IMR-90 (cell line): Measurements from ENCODE around the gene MACC1. TPM values are rescaled to one million over a fixed set of nuclear protein-coding genes. Genes with fewer than 3 reads are reported as not detected.

Source experiments
- ATAC-seq: fragments of 200-7000 bp; cut with Tn5 transposase; 2 replicates; pipeline ENCODE4 v1.9.1; 2020; ENCODE audit warnings: low read depth, mild to moderate bottlenecking, moderate library complexity
- BruUV-seq: library from RNA; stranded (reverse); fragments of 400-500 nt; replicated peaks from 2 replicates; lab custom pipeline; 2021; lab: Mats Ljungman, UMichigan
- CTCF ChIA-PET: fragments of 300-600 bp; formaldehyde crosslinking; extraction: SDS; loops from one replicate; lab custom pipeline; 2021; ENCODE audit warnings: antibody characterized with exemption; lab: Yijun Ruan, JAX
- POLR2A ChIA-PET: fragments of 300-600 bp; sonication (Branson Sonifier 250); formaldehyde crosslinking; loops from one replicate; lab custom pipeline; 2022; ENCODE audit warnings: antibody characterized with exemption; ENCODE audit not compliant: unreplicated experiment; lab: Charles Lee
- DNase-seq: peaks from one replicate; pipeline ENCODE4 v3.0.0; 2013
- H2AFZ ChIP-seq: replicated peaks from 2 replicates; pipeline ENCODE3; 2013; ENCODE audit warnings: low read length, mild to moderate bottlenecking; ENCODE audit not compliant: poor library complexity
- H2AK5ac ChIP-seq: 2 replicates; pipeline ENCODE4 v1.6.1; 2013; ENCODE audit warnings: low read depth, low read length, inconsistent platforms
- H2AK9ac ChIP-seq: replicated peaks from 2 replicates; pipeline ENCODE3; 2013; ENCODE audit warnings: mild to moderate bottlenecking, low read depth, low read length, moderate library complexity; ENCODE audit not compliant: poor library complexity
- H2BK120ac ChIP-seq: 2 replicates; pipeline ENCODE4 v1.6.1; 2013; ENCODE audit warnings: low read depth, low read length, inconsistent platforms
- H2BK15ac ChIP-seq: 3 replicates; pipeline ENCODE4 v1.6.1; 2013; ENCODE audit warnings: low read depth, low read length, inconsistent platforms
- H2BK20ac ChIP-seq: 2 replicates; pipeline ENCODE4 v1.6.1; 2013; ENCODE audit warnings: low read depth, mild to moderate bottlenecking, inconsistent platforms, low read length, moderate library complexity
- H2BK5ac ChIP-seq: 2 replicates; pipeline ENCODE4 v1.6.1; 2013; ENCODE audit warnings: mild to moderate bottlenecking, low read depth, low read length, inconsistent platforms; ENCODE audit not compliant: poor library complexity, severe bottlenecking
- H3K14ac ChIP-seq: replicated peaks from 2 replicates; pipeline ENCODE4 v1.6.1; 2013; ENCODE audit warnings: low read depth, low read length, inconsistent platforms
- H3K18ac ChIP-seq: 2 replicates; pipeline ENCODE4 v1.6.1; 2013; ENCODE audit warnings: low read depth, low read length, control low read depth
- H3K23ac ChIP-seq: 2 replicates; pipeline ENCODE4 v1.6.1; 2013; ENCODE audit warnings: low read depth, low read length, inconsistent platforms
- H3K27ac ChIP-seq: 2 replicates; pipeline ENCODE4 v1.5.1; 2013; ENCODE audit warnings: mild to moderate bottlenecking, control low read depth, low read length; ENCODE audit not compliant: insufficient read depth
- H3K27me3 ChIP-seq: 2 replicates; pipeline ENCODE4 v1.6.1; 2013; ENCODE audit warnings: low read length; ENCODE audit not compliant: control insufficient read depth, insufficient read depth
- H3K36me3 ChIP-seq: 2 replicates; pipeline ENCODE4 v1.6.1; 2013; ENCODE audit warnings: low read length, mixed read lengths; ENCODE audit not compliant: control insufficient read depth, insufficient read depth
- H3K4ac ChIP-seq: 2 replicates; pipeline ENCODE4 v1.6.1; 2013; ENCODE audit warnings: low read depth, low read length, inconsistent platforms
- H3K4me1 ChIP-seq: 2 replicates; pipeline ENCODE4 v1.6.1; 2013; ENCODE audit warnings: low read length, mixed read lengths; ENCODE audit not compliant: control insufficient read depth, insufficient read depth
- H3K4me2 ChIP-seq: 2 replicates; pipeline ENCODE4 v1.6.1; 2013; ENCODE audit warnings: low read depth, mild to moderate bottlenecking, control low read depth, low read length, moderate library complexity
- H3K4me3 ChIP-seq: 2 replicates; pipeline ENCODE4 v1.5.1; 2013; ENCODE audit warnings: low read depth, mild to moderate bottlenecking, control low read depth, low read length, moderate library complexity; ENCODE audit not compliant: insufficient read depth
- H3K56ac ChIP-seq: 2 replicates; pipeline ENCODE4 v1.6.1; 2013; ENCODE audit warnings: low read length, inconsistent platforms; ENCODE audit not compliant: insufficient read depth; ENCODE audit errors: extremely low read depth
- H3K79me1 ChIP-seq, 2 experiments: 2 replicates each; pipeline ENCODE4 v1.6.1; 2013; ENCODE audit warnings: low read length in 2 of 2, inconsistent platforms in 1 of 2, low read depth in 1 of 2
- H3K9ac ChIP-seq: 2 replicates; pipeline ENCODE4 v1.6.1; 2013; ENCODE audit warnings: low read depth, low read length, control low read depth
- H3K9me1 ChIP-seq: 2 replicates; pipeline ENCODE4 v1.6.1; 2013; ENCODE audit warnings: low read length, inconsistent platforms; ENCODE audit not compliant: insufficient read depth
- H3K9me3 ChIP-seq: 2 replicates; pipeline ENCODE4 v1.6.1; 2013; ENCODE audit warnings: low read length; ENCODE audit not compliant: control insufficient read depth, insufficient read depth
- H4K20me1 ChIP-seq: 2 replicates; pipeline ENCODE4 v1.6.1; 2013; ENCODE audit warnings: low read length, inconsistent platforms; ENCODE audit not compliant: insufficient read depth
- H4K5ac ChIP-seq: 2 replicates; pipeline ENCODE4 v1.6.1; 2013; ENCODE audit warnings: mild to moderate bottlenecking, low read depth, low read length, control low read depth
- H4K8ac ChIP-seq, 2 experiments: 2 replicates each; pipeline ENCODE4 v1.6.1; 2013; ENCODE audit warnings: low read depth in 2 of 2, low read length in 2 of 2, control low read depth in 1 of 2, inconsistent platforms in 1 of 2
- H4K91ac ChIP-seq: 2 replicates; pipeline ENCODE4 v1.6.1; 2013; ENCODE audit warnings: low read depth, low read length, inconsistent platforms; ENCODE audit not compliant: insufficient read depth
- BHLHE40 ChIP-seq: fragments of 150-350 bp; IDR thresholded peaks from 2 replicates; pipeline ENCODE4 v1.6.1; 2016; ENCODE audit warnings: mild to moderate bottlenecking, low read depth, low read length
- CEBPB ChIP-seq: IDR thresholded peaks from 2 replicates; pipeline ENCODE4 v1.6.1; 2012; ENCODE audit warnings: low read depth, low read length, improper control_type of control experiment
- CHD1 ChIP-seq: IDR thresholded peaks from 2 replicates; pipeline ENCODE4 v1.6.1; 2012; ENCODE audit warnings: low read depth, low read length, improper control_type of control experiment
- CTCF ChIP-seq: conservative IDR thresholded peaks from 2 replicates; pipeline ENCODE4 v1.5.1; 2012; ENCODE audit warnings: mild to moderate bottlenecking, low read depth, low read length, improper control_type of control experiment
- ELK1 ChIP-seq: fragments of 150-350 bp; IDR thresholded peaks from 2 replicates; pipeline ENCODE4 v1.6.1; 2016; ENCODE audit warnings: low read depth, mild to moderate bottlenecking, low read length, moderate library complexity, borderline replicate concordance
- FOS ChIP-seq: fragments of 150-350 bp; IDR thresholded peaks from 2 replicates; pipeline ENCODE4 v1.6.1; 2016; ENCODE audit warnings: low read depth, low read length
- MAFK ChIP-seq: IDR thresholded peaks from 2 replicates; pipeline ENCODE4 v1.6.1; 2012; ENCODE audit warnings: low read depth, low read length, improper control_type of control experiment
- MAZ ChIP-seq: IDR thresholded peaks from 2 replicates; pipeline ENCODE4 v1.6.1; 2012; ENCODE audit warnings: low read depth, mild to moderate bottlenecking, low read length, improper control_type of control experiment, moderate library complexity, borderline replicate concordance
- MXI1 ChIP-seq: IDR thresholded peaks from 2 replicates; pipeline ENCODE4 v1.6.1; 2012; ENCODE audit warnings: low read depth, mild to moderate bottlenecking, low read length, moderate library complexity, borderline replicate concordance
- NFE2L2 ChIP-seq: fragments of 150-350 bp; IDR thresholded peaks from 2 replicates; pipeline ENCODE4 v1.6.1; 2016; ENCODE audit warnings: low read depth, mild to moderate bottlenecking, low read length
- POLR2A ChIP-seq: IDR thresholded peaks from 2 replicates; pipeline ENCODE4 v1.6.1; 2012; ENCODE audit warnings: mild to moderate bottlenecking, low read depth, low read length
- RAD21 ChIP-seq: IDR thresholded peaks from 2 replicates; pipeline ENCODE4 v1.6.1; 2012; ENCODE audit warnings: low read length, improper control_type of control experiment
- RCOR1 ChIP-seq: IDR thresholded peaks from 2 replicates; pipeline ENCODE4 v1.6.1; 2012; ENCODE audit warnings: mild to moderate bottlenecking, low read length, improper control_type of control experiment; ENCODE audit not compliant: insufficient replicate concordance
- SMC3 ChIP-seq: fragments of 150-350 bp; IDR thresholded peaks from 2 replicates; pipeline ENCODE4 v1.6.1; 2016; ENCODE audit warnings: low read depth, mild to moderate bottlenecking, antibody characterized with exemption, low read length, moderate library complexity
- USF2 ChIP-seq: fragments of 150-350 bp; IDR thresholded peaks from 2 replicates; pipeline ENCODE4 v1.6.1; 2017; ENCODE audit warnings: mild to moderate bottlenecking, antibody characterized with exemption, low read length, low read depth
- WGBS, 2 experiments: methylation state at CpG; one replicate each; pipeline versions ENCODE4 v1.1.5 to v1.1.7; 2013; ENCODE audit warnings: missing lambda C conversion rate in 2 of 2; ENCODE audit not compliant: insufficient read length in 1 of 2; ENCODE audit errors: extremely low coverage in 2 of 2; 5-methylcytosine and 5-hydroxymethylcytosine counted together
- dilution Hi-C: fragments of 300-500 bp; cut with HindIII; formaldehyde crosslinking; loops from one replicate; pipeline ENCODE4 v1.14.3; 2018; ENCODE audit warnings: low sequenced_read_pairs; ENCODE audit not compliant: unreplicated experiment
- in situ Hi-C: fragments of 300-500 bp; cut with MboI; formaldehyde crosslinking; loops from 3 replicates; pipeline ENCODE4 v1.14.3; 2019; ENCODE audit warnings: low sequenced_read_pairs, inconsistent platforms, mixed read lengths
- intact Hi-C: fragments of 100-400 bp; cut with micrococcal nuclease; formaldehyde crosslinking; loops from 2 replicates; pipeline ENCODE4 v1.10.0; 2022
- polyA plus RNA-seq, 3 experiments: library from polyadenylated mRNA; depleted of rRNA; stranded (reverse); fragments of >200 nt; gene quantifications; 2 replicates each; pipeline ENCODE4 v1.2.3, GENCODE V29; 2012; ENCODE audit warnings: low replicate concordance in 1 of 3
- total RNA-seq: library from RNA; depleted of rRNA; stranded (reverse); fragments of >200 nt; gene quantifications from 2 replicates; pipeline ENCODE4 v1.2.3, GENCODE V29; 2012

Gene MACC1
- total and polyA plus RNA-seq, 2 of the 4 experiments (the other 2 are of a cell fraction), result under 0.01 TPM; not detected in 1

- no peak overlapping the region for H2AFZ ChIP-seq
- H4K8ac ChIP-seq, result no peak overlapping the region
- DNase-seq, result no peak
- no peak overlapping the region for H3K9ac ChIP-seq
- H3K4me2 ChIP-seq, result no peak overlapping the region
- no peak overlapping the region; the same call in 1 of the 2 replicates for H2BK20ac ChIP-seq
- H4K91ac ChIP-seq, result no peak overlapping the region
- peaks cover 12% of the 10 kb centered on the region for H3K4me1 ChIP-seq
- CTCF ChIA-PET, result interaction anchor here (1.0 kb wide), 1 partner anchor 11 kb away, joined by 3 read pairs; no protein-coding TSS in a partner anchor
- WGBS, 2 experiments, result no CpG with 5 or more reads among the region's 3 CpGs
- H2AK9ac ChIP-seq, result no peak overlapping the region
- in situ Hi-C loops, result no loop called here
- H3K14ac ChIP-seq, result no peak overlapping the region
- no peak overlapping the region for H3K23ac ChIP-seq
- no peak overlapping the region for H2BK120ac ChIP-seq
- no peak overlapping the region for H2BK5ac ChIP-seq
- intact Hi-C loops, result no loop called here
- BruUV-seq, result no TSS peak
- no peak overlapping the region for H3K18ac ChIP-seq
- H3K4me3 ChIP-seq, result no peak overlapping the region
- no peak overlapping the region for H3K4ac ChIP-seq
- no peak overlapping the region for H2BK15ac ChIP-seq
- no peak overlapping the region for H3K56ac ChIP-seq
- H3K36me3 ChIP-seq, result no peaks in the 10 kb centered on the region
- H3K9me1 ChIP-seq, result peaks cover 6% of the 10 kb centered on the region; the same call in 1 of the 2 replicates
- H3K27ac ChIP-seq, result no peak overlapping the region
- no peak overlapping the region; the same call in 1 of the 2 replicates for H2AK5ac ChIP-seq
- ATAC-seq, result no peak
- POLR2A ChIA-PET, result no interaction called here
- no peaks in the 10 kb centered on the region for H4K20me1 ChIP-seq
- H3K27me3 ChIP-seq, result no peaks in the 10 kb centered on the region
- dilution Hi-C loops, result no loop called here
- no peaks in the 10 kb centered on the region for H3K9me3 ChIP-seq
- H3K79me1 ChIP-seq, result no peaks in the 10 kb centered on the region
- no peak overlapping the region; the same call in 1 of the 2 replicates for H4K5ac ChIP-seq
- TF ChIP-seq MAZ (no peak), NFE2L2 (no peak), RAD21 (no peak), CEBPB (no peak), RCOR1 (no peak), CTCF (no peak), FOS (no peak), BHLHE40 (no peak), MAFK (no peak), CHD1 (no peak), POLR2A (no peak), ELK1 (no peak), MXI1 (no peak), USF2 (no peak), SMC3 (no peak)
These were observed 2.1 kb downstream of the MACC1 start for GRCh38 chr7:20214921-20215669.
